K562 (cell line): ENCODE data around the gene EVA1B. TPM values are rescaled to one million over a fixed set of nuclear protein-coding genes. Genes with fewer than 3 reads are reported as not detected.

Source experiments
- HINFP ChIP-seq: fragments of 450-650 bp; conservative IDR thresholded peaks from 2 replicates; pipeline ENCODE4 v1.6.1; 2016; ENCODE audit warnings: missing genetic modification characterization, low read depth, mild to moderate bottlenecking, control low read depth, missing compliant biosample characterization
- HNRNPK ChIP-seq: fragments of 200-400 bp; formaldehyde crosslinking; IDR thresholded peaks from one replicate; pipeline ENCODE4 v1.6.1; 2018; ENCODE audit warnings: mild to moderate bottlenecking, low read depth, low read length; ENCODE audit not compliant: poor library complexity, severe bottlenecking
- NR2F6 ChIP-seq: fragments of 450-650 bp; formaldehyde crosslinking; IDR thresholded peaks from 2 replicates; pipeline ENCODE4 v1.4.0; 2020; ENCODE audit warnings: mild to moderate bottlenecking
- PBX2 ChIP-seq, 2 experiments: IDR thresholded peaks in 1 of 2; conservative IDR thresholded peaks in 1 of 2; 2 replicates each; pipeline ENCODE4 v1.6.1; 2016; ENCODE audit warnings: low read depth in 2 of 2, mild to moderate bottlenecking in 1 of 2, missing compliant biosample characterization in 1 of 2, missing genetic modification characterization in 1 of 2, moderate library complexity in 1 of 2
- PHF20 ChIP-seq: fragments of 450-650 bp; IDR thresholded peaks from 2 replicates; pipeline ENCODE4 v1.6.1; 2018; ENCODE audit not compliant: partially characterized antibody
- REST ChIP-seq, 2 experiments: fragments of 450-650 bp; formaldehyde crosslinking in 1 of 2; IDR thresholded peaks; 2 replicates each; pipeline versions ENCODE4 v1.4.0 to v1.6.1; 2014 to 2020; ENCODE audit warnings: mild to moderate bottlenecking in 2 of 2, borderline replicate concordance in 1 of 2, low read depth in 1 of 2
- polyA plus RNA-seq, 8 experiments: library from polyadenylated mRNA; depleted of rRNA in 4 of 8; stranded (reverse) in 5 of 8; unstranded in 3 of 8; fragments of >200 nt; fragmentation: Nextera tagmentation in 2 of 8; fragmentation: Illumina TruSeq in 1 of 8; extraction: Ambion mirVana in 2 of 8; extraction: Trizol in 1 of 8; gene quantifications; 2 replicates each; pipeline versions ENCODE4 v1.2.1 to v1.2.3, GENCODE V29; 2011 to 2014; ENCODE audit warnings: inconsistent platforms in 1 of 8, missing spikeins in 1 of 8
- total RNA-seq, 7 experiments: library from RNA; depleted of rRNA in 6 of 7; stranded (reverse); fragments of >200 nt in 6 of 7; fragmentation: Illumina TruSeq in 2 of 7; extraction: Trizol in 2 of 7; gene quantifications; 2 replicates each; pipeline versions ENCODE4 v1.2.1 to v1.2.3, GENCODE V29; 2011 to 2021; ENCODE audit warnings: low replicate concordance in 1 of 7

Gene EVA1B
- total and polyA plus RNA-seq, 9 of the 15 experiments (the other 6 are each of a cell fraction or from before 2014, with no cell fraction given) = 0.08 to 65.7 (median 2.4) TPM

GRCh38 chr1:36321119-36321951, 2.1 kb downstream of the EVA1B start (continued):
- TF ChIP-seq PBX2 (CRISPR knock-in tag; IDR thresholded peaks at IDR 0.05; ENCODE audit: low read depth) (no peak), PBX2 (tag; conservative IDR thresholded peaks at IDR 0.05; ENCODE audit: low read depth) (no peak), HNRNPK (no peak), HINFP (tag) (no peak), PHF20 (peak; percentile 45), NR2F6 (CRISPR knock-in tag) (no peak), REST (IDR thresholded peaks at IDR 0.05; ENCODE audit: borderline replicate concordance) (peak; percentile 21; the same call in 1 of the 2 replicates), REST (CRISPR knock-in tag; IDR thresholded peaks at IDR 0.05; ENCODE audit: low read depth) (no peak)
